ENCODE results near the gene PAPPA2. TPM values are rescaled to one million over a fixed set of nuclear protein-coding genes. Genes with fewer than 3 reads are reported as not detected.

Gene PAPPA2
- total RNA-seq, 1 experiment from 2014 or later = not detected

DNA sequence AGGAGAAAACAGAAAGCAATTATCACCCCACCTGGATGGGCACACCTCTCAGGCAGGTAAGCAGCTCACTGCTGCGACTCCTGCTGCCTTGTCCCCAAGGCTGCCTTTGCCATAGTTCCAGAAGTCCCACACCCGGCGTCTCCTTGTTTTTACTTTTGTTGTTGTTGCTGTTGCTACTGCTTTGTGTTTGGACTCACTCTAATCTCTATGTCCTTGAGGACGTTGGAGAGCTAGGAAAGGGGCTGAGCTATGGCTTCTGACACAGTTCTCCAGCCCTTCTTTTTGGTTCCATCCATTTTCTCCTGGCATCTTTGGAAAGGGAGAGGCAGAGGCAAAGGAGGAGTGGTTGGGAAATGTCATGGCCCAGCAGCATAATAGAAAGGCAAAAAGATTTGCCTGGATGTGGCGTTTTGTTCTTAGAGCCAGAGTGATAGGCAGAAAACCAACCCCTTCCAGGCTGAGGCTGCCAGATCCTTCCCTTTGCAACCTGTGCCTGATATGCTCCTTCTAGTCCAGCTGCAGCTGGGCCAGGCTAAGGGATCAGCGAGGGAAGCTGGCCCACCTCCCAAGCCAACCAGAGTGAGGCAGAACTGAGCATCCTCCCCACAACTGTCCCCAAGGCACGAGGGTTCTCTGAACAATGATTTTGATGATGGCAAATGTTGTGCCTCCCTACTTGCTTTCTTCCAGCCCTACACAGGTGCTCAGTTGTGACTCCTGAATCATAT lies 430.8 kb downstream of the PAPPA2 start:
- DNase-seq (ENCODE audit: low spot score) = no peak
- in situ Hi-C loops (cut with HindIII; ENCODE audit: low sequenced_read_pairs) = no loop called here

DNA sequence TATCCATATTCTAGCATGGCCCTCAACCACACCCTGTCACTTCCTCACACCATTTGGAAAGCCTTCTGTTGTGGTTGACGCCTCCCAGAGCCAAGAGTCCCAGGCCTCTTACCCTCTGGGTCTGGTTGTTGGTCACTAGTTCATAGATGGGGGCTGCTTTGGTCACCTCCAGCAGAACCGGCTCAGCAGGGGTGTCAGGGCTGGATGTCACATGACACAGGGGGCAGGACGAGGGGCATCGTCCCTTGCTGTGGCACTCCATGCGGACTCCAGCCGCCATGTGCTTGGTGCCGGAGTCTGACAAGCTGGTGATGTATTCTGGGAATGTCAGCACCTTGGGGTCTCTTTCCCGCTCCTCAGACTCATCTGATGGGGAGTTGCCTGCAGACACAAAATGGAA lies 431.5 kb downstream of the PAPPA2 start:
- in situ Hi-C loops (cut with HindIII; ENCODE audit: low sequenced_read_pairs) = no loop called here
- no peak for DNase-seq (ENCODE audit: low spot score)

Measured in G401 (cell line).